ENCODE results near the gene LRP1B. TPM values are rescaled to one million over a fixed set of nuclear protein-coding genes. Genes with fewer than 3 reads are reported as not detected.

The LRP1B gene
- total and polyA plus RNA-seq, 2 of the 8 experiments (the other 6 are each of a cell fraction or from before 2014, with no cell fraction given): 0.03 TPM; not detected in 1

DNA sequence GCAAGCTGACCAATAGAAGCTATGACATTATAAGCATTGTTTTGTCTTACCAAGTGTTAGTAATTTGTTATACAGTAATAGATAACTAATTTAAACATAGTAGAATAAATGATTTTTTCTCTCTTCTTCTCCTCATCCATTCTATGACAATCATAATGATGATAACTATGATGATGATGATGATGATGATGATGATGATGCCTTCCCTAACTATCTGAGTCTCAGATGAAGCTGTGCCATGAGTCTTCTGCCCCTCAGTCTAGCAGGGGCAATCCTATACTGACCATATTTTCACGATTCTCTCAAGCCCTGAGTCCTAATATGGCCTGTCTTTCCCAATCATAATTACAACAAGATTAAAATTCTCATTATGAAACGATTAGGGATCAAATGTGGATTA, 1369.0 kb downstream of the LRP1B start:
- Histone ChIP-seq H2BK120ac (replicated peaks; ENCODE audit: low read depth, low read length) (no peak overlapping the region), H3K4me3 (ENCODE audit: extremely low read depth in 1 of 4, insufficient read depth in 2 of 4, low read depth in 3 of 4, low read length in 4 of 4) (no peak overlapping the region), H3K23ac (ENCODE audit: insufficient read length) (no peak overlapping the region), H3K23me2 (ENCODE audit: low read depth, low read length) (no peaks in the 10 kb centered on the region), H4K20me1 (replicated peaks in 1 of 2; ENCODE audit: control insufficient read depth in 1 of 2, insufficient read depth in 2 of 2, low read length in 2 of 2) (no peaks in the 10 kb centered on the region), H3K36me3 (ENCODE audit: control insufficient read depth in 2 of 4, insufficient read depth in 4 of 4, low read length in 3 of 4) (no peaks in the 10 kb centered on the region), H4K5ac (ENCODE audit: insufficient read length, low read depth, low read length) (no peak overlapping the region), H2BK12ac (ENCODE audit: low read depth, low read length) (no peak overlapping the region), H3K4ac (replicated peaks; ENCODE audit: insufficient read length, low read depth, low read length) (no peak overlapping the region), H3K9ac (replicated peaks in 1 of 4; ENCODE audit: extremely low read depth in 1 of 4, low read depth in 3 of 4, low read length in 3 of 4) (no peak overlapping the region), H2AK5ac (ENCODE audit: low read depth, low read length) (no peak overlapping the region), H3K79me2 (ENCODE audit: control insufficient read depth in 1 of 2, insufficient read depth in 2 of 2, low read length in 2 of 2) (no peaks in the 10 kb centered on the region), H2BK15ac (ENCODE audit: low read length) (no peak overlapping the region), H3K4me1 (replicated peaks in 1 of 4; ENCODE audit: control insufficient read depth in 3 of 4, insufficient read depth in 4 of 4, low read length in 3 of 4) (no peaks in the 10 kb centered on the region), H2BK5ac (ENCODE audit: low read depth, low read length) (no peak overlapping the region), H3K27ac (ENCODE audit: low read depth, low read length) (no peak overlapping the region), H3K18ac (ENCODE audit: extremely low read depth, low read length) (no peak overlapping the region), H4K8ac (ENCODE audit: extremely low read depth, insufficient read depth, low read length) (no peak overlapping the region), H3K79me1 (ENCODE audit: low read depth, low read length) (no peaks in the 10 kb centered on the region), H3K27me3 (replicated peaks in 1 of 4; ENCODE audit: control insufficient read depth in 3 of 4, extremely low read depth in 1 of 4, insufficient read depth in 3 of 4, low read length in 3 of 4) (no peaks in the 10 kb centered on the region), H3K56ac (replicated peaks; ENCODE audit: insufficient read length, low read depth, low read length) (no peak overlapping the region), H4K91ac (replicated peaks; ENCODE audit: insufficient read length, low read length) (no peak overlapping the region), H2BK20ac (ENCODE audit: low read length) (no peak overlapping the region), H3K14ac (ENCODE audit: insufficient read length) (no peak overlapping the region), H3K4me2 (ENCODE audit: insufficient read depth in 1 of 2, low read depth in 2 of 2, low read length in 2 of 2) (no peak overlapping the region), H2AFZ (ENCODE audit: low read length) (no peak overlapping the region), H3K9me3 (ENCODE audit: insufficient read depth in 2 of 2, low read depth in 1 of 2, low read length in 1 of 2) (no peaks in the 10 kb centered on the region)
- CTCF ChIA-PET (ENCODE audit: partially characterized antibody): no interaction called here
- 86% methylated on average over 2 of the region's 2 CpGs; no CpG with 5 or more reads in 1 of the 2 experiments for WGBS, 2 experiments (ENCODE audit: extremely low coverage in 1 of 2, insufficient coverage in 1 of 2, insufficient read length in 1 of 2, insufficient replicate concordance in 2 of 2, low coverage in 1 of 2, low lambda C conversion rate in 2 of 2, missing lambda C conversion rate in 1 of 2)
- POLR2A ChIA-PET (ENCODE audit: partially characterized antibody): no interaction called here
- DNase-seq (ENCODE audit: low read depth in 1 of 2, low spot score in 2 of 2) (no peak), FAIRE-seq (no peak)
- no peak for TF ChIP-seq RAD21 (IDR thresholded peaks at IDR 0.05 in 1 of 2, conservative IDR thresholded peaks at IDR 0.05 in 1 of 2; ENCODE audit: low read depth in 2 of 2, low read length in 2 of 2)
- no peak for TF ChIP-seq MAFK (IDR thresholded peaks at IDR 0.05; ENCODE audit: low read depth, low read length)
- no peak for TF ChIP-seq CREB1 (IDR thresholded peaks at IDR 0.05)
- TF ChIP-seq NANOG (IDR thresholded peaks at IDR 0.05; ENCODE audit: insufficient read depth, low read depth, low read length, poor library complexity, severe bottlenecking): no peak
- TF ChIP-seq E2F6 (IDR thresholded peaks at IDR 0.05): no peak
- TF ChIP-seq EP300 (IDR thresholded peaks at IDR 0.05; ENCODE audit: borderline replicate concordance in 1 of 2, low read depth in 2 of 2, low read length in 2 of 2): no peak
- TF ChIP-seq RNF2 (IDR thresholded peaks at IDR 0.05; ENCODE audit: borderline replicate concordance, low read depth, low read length, missing control alignments, poor library complexity, severe bottlenecking): no peak
- no peak for TF ChIP-seq POU5F1 (IDR thresholded peaks at IDR 0.05; ENCODE audit: low read depth, low read length)
- no peak for TF ChIP-seq TAF1 (IDR thresholded peaks at IDR 0.05; ENCODE audit: low read depth, low read length)
- TF ChIP-seq, protein P1, sequence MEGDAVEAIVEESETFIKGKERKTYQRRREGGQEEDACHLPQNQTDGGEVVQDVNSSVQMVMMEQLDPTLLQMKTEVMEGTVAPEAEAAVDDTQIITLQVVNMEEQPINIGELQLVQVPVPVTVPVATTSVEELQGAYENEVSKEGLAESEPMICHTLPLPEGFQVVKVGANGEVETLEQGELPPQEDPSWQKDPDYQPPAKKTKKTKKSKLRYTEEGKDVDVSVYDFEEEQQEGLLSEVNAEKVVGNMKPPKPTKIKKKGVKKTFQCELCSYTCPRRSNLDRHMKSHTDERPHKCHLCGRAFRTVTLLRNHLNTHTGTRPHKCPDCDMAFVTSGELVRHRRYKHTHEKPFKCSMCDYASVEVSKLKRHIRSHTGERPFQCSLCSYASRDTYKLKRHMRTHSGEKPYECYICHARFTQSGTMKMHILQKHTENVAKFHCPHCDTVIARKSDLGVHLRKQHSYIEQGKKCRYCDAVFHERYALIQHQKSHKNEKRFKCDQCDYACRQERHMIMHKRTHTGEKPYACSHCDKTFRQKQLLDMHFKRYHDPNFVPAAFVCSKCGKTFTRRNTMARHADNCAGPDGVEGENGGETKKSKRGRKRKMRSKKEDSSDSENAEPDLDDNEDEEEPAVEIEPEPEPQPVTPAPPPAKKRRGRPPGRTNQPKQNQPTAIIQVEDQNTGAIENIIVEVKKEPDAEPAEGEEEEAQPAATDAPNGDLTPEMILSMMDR (IDR thresholded peaks at IDR 0.05; ENCODE audit: control extremely low read depth in 1 of 3, insufficient read depth in 1 of 3, low read depth in 1 of 3, low read length in 3 of 3): no peak
- TF ChIP-seq SP2 (IDR thresholded peaks at IDR 0.05; ENCODE audit: low read length): no peak

Measured in H1 (cell line).